ENCODE results near the gene UBL4B. TPM values are rescaled to one million over a fixed set of nuclear protein-coding genes. Genes with fewer than 3 reads are reported as not detected.

UBL4B gene
- total and polyA plus RNA-seq, 12 donors: not detected

DNA sequence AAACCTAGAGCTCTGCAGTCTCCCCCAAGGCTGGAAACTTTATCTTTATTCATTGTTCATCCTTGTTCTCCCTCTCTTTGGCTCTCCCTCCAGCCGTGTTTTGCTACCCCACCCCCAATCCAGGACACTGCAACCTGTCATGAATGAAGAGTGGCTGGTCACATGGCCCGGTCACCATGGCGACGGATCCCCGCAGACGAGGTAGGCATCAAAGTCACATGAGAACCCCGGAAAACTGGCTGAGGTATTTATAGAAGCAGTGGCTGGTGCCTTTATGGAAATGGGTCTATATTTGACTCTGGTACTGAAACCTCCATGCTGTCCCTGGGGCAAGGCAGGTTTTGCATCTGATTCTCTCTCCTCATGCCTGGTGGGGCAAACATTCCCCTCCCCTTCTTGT is 24.7 kb downstream of the UBL4B start:
- 2 to 3% methylated on average over 7 of the region's 7 CpGs for whole genome bisulfite sequencing, 2 donors
- ATAC-seq (peak in 2 of 8 donors; percentile 35 to 65), DNase-seq (peak in 1 of 2 donors; percentile 30)
- intact Hi-C loops (cut with DNase I): no loop called here
- H3K4me3 ChIP-seq: no peak overlapping the region
- peaks cover 0 to 60% (median 40%) of the 10 kb centered on the region in 7 donors for H3K27me3 ChIP-seq
- TF ChIP-seq, protein P1, sequence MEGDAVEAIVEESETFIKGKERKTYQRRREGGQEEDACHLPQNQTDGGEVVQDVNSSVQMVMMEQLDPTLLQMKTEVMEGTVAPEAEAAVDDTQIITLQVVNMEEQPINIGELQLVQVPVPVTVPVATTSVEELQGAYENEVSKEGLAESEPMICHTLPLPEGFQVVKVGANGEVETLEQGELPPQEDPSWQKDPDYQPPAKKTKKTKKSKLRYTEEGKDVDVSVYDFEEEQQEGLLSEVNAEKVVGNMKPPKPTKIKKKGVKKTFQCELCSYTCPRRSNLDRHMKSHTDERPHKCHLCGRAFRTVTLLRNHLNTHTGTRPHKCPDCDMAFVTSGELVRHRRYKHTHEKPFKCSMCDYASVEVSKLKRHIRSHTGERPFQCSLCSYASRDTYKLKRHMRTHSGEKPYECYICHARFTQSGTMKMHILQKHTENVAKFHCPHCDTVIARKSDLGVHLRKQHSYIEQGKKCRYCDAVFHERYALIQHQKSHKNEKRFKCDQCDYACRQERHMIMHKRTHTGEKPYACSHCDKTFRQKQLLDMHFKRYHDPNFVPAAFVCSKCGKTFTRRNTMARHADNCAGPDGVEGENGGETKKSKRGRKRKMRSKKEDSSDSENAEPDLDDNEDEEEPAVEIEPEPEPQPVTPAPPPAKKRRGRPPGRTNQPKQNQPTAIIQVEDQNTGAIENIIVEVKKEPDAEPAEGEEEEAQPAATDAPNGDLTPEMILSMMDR (IDR thresholded peaks at IDR 0.05): no peak
- no peak overlapping the region for H3K27ac ChIP-seq
- no peaks in the 10 kb centered on the region for H3K36me3 ChIP-seq
- no peaks in the 10 kb centered on the region for H3K9me3 ChIP-seq
- H3K4me1 ChIP-seq: peaks cover 0 to 5% (median 0%) of the 10 kb centered on the region in 9 donors

DNA sequence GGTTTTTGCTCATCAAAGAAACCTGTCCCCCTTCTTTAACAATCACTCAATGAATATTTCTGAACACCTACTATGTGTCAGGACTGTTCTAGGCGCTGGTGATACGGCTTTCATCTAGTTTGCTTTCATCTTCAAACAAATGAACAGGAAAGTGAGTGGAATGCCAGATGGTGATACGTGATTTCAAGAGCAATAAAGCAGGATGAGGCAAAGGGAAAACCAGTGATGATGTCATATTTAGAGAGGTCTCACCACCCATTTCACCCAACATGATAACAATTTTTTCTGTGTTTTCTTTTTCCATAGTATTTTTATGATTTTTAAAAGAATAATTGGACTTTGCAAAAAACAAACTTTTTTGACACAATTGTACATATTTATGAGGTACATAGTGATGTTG is 26.7 kb downstream of the UBL4B start:
- TF ChIP-seq, protein P1 (IDR thresholded peaks at IDR 0.05): no peak
- 63 to 75% methylated on average over 3 of the region's 3 CpGs for WGBS, 2 donors
- H3K4me1 ChIP-seq: peaks cover 0 to 5% (median 0%) of the 10 kb centered on the region in 9 donors
- H3K4me3 ChIP-seq: no peak overlapping the region
- ATAC-seq (no peak), DNase-seq (no peak)
- intact Hi-C loops (cut with DNase I): no loop called here
- H3K36me3 ChIP-seq: no peaks in the 10 kb centered on the region
- H3K27me3 ChIP-seq: peaks cover 0 to 72% (median 49%) of the 10 kb centered on the region in 7 donors
- H3K27ac ChIP-seq: no peak overlapping the region
- H3K9me3 ChIP-seq: no peaks in the 10 kb centered on the region

DNA sequence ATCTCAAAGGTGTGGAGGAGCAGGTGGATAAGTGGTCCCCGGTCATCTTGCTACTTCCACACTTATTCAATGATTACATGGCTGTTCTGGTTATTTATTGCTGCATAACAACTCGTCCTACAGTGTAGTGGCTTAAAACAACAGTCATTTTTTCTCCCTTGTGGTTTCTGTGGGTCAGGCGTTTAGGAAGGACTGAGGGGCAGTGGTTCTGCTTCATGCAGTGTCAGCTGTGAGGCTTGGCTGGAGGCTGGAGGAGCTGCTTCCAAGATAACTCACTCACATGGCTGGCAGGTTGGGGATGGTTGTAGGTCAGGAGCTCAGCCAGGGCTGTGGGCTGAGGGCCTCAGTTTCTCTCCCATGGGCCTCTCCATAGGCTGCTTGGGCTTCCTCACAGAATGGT is 32.1 kb downstream of the UBL4B start:
- Histone ChIP-seq H3K27ac (no peak overlapping the region), H3K36me3 (no peaks in the 10 kb centered on the region), H3K4me3 (no peak overlapping the region), H3K4me1 (no peaks in the 10 kb centered on the region), H3K27me3 (peaks cover 0 to 90% (median 82%) of the 10 kb centered on the region in 7 donors), H3K9me3 (no peaks in the 10 kb centered on the region)
- ATAC-seq (no peak), DNase-seq (no peak)
- intact Hi-C loops (cut with DNase I): no loop called here
- TF ChIP-seq, protein P1 (IDR thresholded peaks at IDR 0.05): no peak
- WGBS, 2 donors: 50 to 63% methylated on average over 3 of the region's 3 CpGs

DNA sequence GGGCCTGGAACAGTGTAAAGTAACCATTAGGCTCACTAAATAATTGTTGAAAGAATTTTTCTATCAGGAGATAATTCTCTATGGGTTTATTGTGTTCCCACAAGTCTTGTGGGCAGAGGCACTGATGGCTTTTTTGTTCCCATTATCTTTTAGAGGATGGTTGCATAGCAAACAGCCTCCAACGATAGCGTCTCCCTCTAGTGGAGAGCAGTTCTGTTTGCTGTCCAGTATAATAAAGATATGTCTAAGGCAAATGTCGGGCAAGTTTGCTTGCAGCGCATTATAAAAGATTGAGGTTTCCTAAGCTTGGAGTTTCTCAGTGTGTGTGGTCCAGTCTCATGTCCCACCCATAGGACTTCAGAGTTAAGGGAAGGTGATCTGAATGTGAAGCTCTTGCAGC is 36.7 kb downstream of the UBL4B start:
- no peaks in the 10 kb centered on the region for H3K9me3 ChIP-seq
- no peaks in the 10 kb centered on the region for H3K36me3 ChIP-seq
- TF ChIP-seq, protein P1 (IDR thresholded peaks at IDR 0.05): peak in 2 of 9 donors; percentile 17 to 21
- intact Hi-C loops (cut with DNase I): no loop called here
- H3K4me1 ChIP-seq: peaks cover 0 to 17% (median 11%) of the 10 kb centered on the region in 9 donors
- DNase-seq (no peak), ATAC-seq (no peak)
- 48 to 49% methylated on average over 4 of the region's 4 CpGs for WGBS, 2 donors
- H3K27me3 ChIP-seq: peaks cover 18 to 95% (median 90%) of the 10 kb centered on the region in 7 donors
- H3K27ac ChIP-seq: no peak overlapping the region
- H3K4me3 ChIP-seq: no peak overlapping the region

Measured in heart right ventricle (tissue), 16 donors.